Measurements from ENCODE around the gene SGMS1.

The SGMS1 gene

DNA sequence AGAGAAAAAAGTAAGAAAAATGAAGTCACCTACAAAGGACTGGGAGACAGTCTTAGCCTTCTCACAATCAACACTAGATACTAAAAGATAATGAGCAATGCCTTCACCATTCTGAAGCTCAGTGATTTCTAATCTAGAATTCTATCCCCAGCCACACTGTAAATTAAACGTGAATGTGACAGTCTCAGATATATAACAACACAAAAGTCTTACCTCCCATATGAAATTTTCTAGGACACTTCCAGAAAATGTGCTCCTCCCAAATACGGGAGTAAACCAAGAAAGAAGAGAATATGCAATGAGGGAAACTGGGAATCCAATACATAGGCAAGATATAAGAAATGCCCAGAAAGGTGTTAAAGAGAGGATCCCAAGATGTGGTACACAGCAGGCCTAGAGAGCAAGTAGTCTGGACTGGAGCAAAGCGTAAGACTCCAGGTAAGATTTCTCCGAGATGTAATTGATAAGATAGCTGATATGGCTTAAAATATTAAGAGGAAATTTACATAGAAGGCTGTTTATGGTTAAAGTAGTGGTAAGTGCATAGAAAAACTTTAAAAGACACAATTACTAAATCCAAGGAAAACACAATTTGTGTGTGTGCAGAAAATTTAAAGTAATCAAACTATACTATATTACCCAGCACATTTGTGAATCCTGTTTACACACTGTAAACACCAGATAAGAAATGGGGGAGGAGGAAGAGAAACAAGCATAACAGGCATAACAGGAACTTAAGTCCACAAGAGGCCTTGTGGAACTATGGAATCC is 44.1 kb downstream of the SGMS1 start:
- Histone ChIP-seq H3K9ac (ENCODE audit: low read length) (no peak overlapping the region), H3K79me2 (ENCODE audit: low read length) (no peaks in the 10 kb centered on the region), H3K27me3 (ENCODE audit: low read depth, low read length) (no peaks in the 10 kb centered on the region), H3K4me2 (ENCODE audit: low read length) (no peak overlapping the region), H3K9me3 (ENCODE audit: insufficient read depth, low read length) (no peaks in the 10 kb centered on the region), H3K36me3 (replicated peaks; ENCODE audit: low read depth, low read length) (no peaks in the 10 kb centered on the region), H3K4me3 (ENCODE audit: low read length) (no peak overlapping the region), H3K4me1 (ENCODE audit: low read length) (peaks cover 5% of the 10 kb centered on the region), H3K27ac (ENCODE audit: low read length) (no peak overlapping the region), H2AFZ (ENCODE audit: low read depth, low read length) (no peak overlapping the region), H4K20me1 (ENCODE audit: insufficient read depth, low read length) (no peaks in the 10 kb centered on the region)
- no peak for TF ChIP-seq EZH2phosphoT487 (IDR thresholded peaks at IDR 0.05; ENCODE audit: low read depth)
- TF ChIP-seq, protein P1, sequence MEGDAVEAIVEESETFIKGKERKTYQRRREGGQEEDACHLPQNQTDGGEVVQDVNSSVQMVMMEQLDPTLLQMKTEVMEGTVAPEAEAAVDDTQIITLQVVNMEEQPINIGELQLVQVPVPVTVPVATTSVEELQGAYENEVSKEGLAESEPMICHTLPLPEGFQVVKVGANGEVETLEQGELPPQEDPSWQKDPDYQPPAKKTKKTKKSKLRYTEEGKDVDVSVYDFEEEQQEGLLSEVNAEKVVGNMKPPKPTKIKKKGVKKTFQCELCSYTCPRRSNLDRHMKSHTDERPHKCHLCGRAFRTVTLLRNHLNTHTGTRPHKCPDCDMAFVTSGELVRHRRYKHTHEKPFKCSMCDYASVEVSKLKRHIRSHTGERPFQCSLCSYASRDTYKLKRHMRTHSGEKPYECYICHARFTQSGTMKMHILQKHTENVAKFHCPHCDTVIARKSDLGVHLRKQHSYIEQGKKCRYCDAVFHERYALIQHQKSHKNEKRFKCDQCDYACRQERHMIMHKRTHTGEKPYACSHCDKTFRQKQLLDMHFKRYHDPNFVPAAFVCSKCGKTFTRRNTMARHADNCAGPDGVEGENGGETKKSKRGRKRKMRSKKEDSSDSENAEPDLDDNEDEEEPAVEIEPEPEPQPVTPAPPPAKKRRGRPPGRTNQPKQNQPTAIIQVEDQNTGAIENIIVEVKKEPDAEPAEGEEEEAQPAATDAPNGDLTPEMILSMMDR (IDR thresholded peaks at IDR 0.05; ENCODE audit: low read depth, low read length): no peak

DNA sequence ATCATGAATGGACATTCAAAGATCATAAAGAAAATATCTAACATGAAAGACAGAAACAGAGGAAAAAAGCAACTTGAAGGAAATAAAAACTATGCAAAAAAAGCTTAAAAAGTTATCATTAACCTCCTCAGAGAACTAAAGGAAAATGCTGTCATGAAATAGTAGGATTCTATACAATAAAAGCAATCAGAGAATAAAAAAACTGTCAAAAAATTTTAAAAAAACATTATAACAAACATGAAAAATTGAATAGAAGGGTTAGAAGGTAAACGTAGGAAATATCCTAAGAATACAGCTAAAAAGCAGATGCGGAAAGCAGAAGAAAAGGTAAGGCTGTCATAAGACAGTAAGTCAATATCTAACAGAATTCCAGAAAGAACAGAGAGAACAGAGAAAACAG is 44.8 kb downstream of the SGMS1 start:
- Histone ChIP-seq H3K9me3 (ENCODE audit: insufficient read depth, low read length) (no peaks in the 10 kb centered on the region), H3K27me3 (ENCODE audit: low read depth, low read length) (no peaks in the 10 kb centered on the region), H3K9ac (ENCODE audit: low read length) (no peak overlapping the region), H4K20me1 (ENCODE audit: insufficient read depth, low read length) (no peaks in the 10 kb centered on the region), H2AFZ (ENCODE audit: low read depth, low read length) (no peak overlapping the region), H3K4me3 (ENCODE audit: low read length) (no peak overlapping the region), H3K79me2 (ENCODE audit: low read length) (no peaks in the 10 kb centered on the region), H3K4me2 (ENCODE audit: low read length) (no peak overlapping the region), H3K4me1 (ENCODE audit: low read length) (peaks cover 5% of the 10 kb centered on the region), H3K27ac (ENCODE audit: low read length) (no peak overlapping the region), H3K36me3 (replicated peaks; ENCODE audit: low read depth, low read length) (no peaks in the 10 kb centered on the region)
- TF ChIP-seq, protein P1 (IDR thresholded peaks at IDR 0.05; ENCODE audit: low read depth, low read length): no peak
- TF ChIP-seq EZH2phosphoT487 (IDR thresholded peaks at IDR 0.05; ENCODE audit: low read depth): no peak

DNA sequence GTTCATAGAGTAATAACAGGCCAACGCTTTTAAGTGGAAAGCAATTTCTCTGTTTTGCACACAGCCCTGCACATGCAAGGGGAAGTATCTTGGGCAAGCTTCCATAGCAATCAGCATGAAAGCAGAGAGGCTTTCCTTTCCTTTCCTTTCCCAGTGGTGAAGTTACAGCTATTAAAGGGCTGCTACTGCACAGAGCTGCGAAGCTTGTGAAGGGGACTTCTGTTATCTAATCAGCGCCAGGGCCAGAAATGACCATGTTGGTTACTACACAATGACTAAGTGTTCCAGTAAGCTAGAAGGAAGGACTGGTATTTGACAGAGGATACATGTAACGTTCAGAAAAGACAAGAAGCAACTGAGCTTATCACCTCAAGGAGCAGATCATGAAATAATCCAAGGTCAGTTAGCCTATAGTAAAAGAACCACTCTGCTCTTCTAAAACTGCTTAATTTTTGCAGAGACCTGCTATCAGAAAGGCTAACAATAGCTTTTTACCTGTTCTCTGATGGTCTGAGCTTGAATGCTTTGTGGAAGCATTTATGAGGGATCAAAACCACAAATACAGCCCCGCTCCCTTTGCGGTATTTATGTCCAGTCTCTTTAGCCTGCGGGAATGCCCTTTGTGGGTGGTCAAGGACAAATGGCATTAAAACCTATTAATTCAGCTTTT is 45.9 kb downstream of the SGMS1 start:
- no peaks in the 10 kb centered on the region for H3K36me3 ChIP-seq (replicated peaks; ENCODE audit: low read depth, low read length)
- no peak overlapping the region for H3K4me2 ChIP-seq (ENCODE audit: low read length)
- H3K79me2 ChIP-seq (ENCODE audit: low read length): no peaks in the 10 kb centered on the region; the same call in 1 of the 2 replicates
- no peak overlapping the region for H3K27ac ChIP-seq (ENCODE audit: low read length)
- H3K9ac ChIP-seq (ENCODE audit: low read length): no peak overlapping the region
- H3K4me1 ChIP-seq (ENCODE audit: low read length): peaks cover 5% of the 10 kb centered on the region
- H3K4me3 ChIP-seq (ENCODE audit: low read length): no peak overlapping the region
- no peaks in the 10 kb centered on the region for H3K27me3 ChIP-seq (ENCODE audit: low read depth, low read length)
- no peak for TF ChIP-seq EZH2phosphoT487 (IDR thresholded peaks at IDR 0.05; ENCODE audit: low read depth)
- TF ChIP-seq, protein P1 (IDR thresholded peaks at IDR 0.05; ENCODE audit: low read depth, low read length): no peak
- no peak overlapping the region for H2AFZ ChIP-seq (ENCODE audit: low read depth, low read length)
- H4K20me1 ChIP-seq (ENCODE audit: insufficient read depth, low read length): no peaks in the 10 kb centered on the region
- H3K9me3 ChIP-seq (ENCODE audit: insufficient read depth, low read length): no peaks in the 10 kb centered on the region

DNA sequence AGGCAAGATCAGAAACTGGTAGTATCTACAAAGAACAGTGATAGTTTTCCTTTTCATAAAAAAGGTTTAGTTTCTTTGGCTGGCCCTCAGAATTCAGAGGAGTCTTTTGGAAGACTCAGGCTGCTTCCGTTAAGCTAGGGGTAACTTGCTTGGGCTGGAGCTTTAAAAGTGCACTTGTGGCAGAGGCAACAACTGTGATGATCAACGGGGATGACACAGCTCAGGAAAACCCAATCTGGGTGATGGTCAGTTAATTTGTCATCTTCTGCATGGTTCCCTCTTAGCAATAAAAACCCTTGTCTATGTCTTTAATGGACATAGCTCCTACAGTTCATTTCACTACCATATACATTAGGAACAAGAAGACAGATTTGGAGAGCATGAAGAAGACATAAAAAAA is 46.7 kb downstream of the SGMS1 start:
- Histone ChIP-seq H3K27ac (ENCODE audit: low read length) (no peak overlapping the region), H3K4me3 (ENCODE audit: low read length) (no peak overlapping the region), H3K9ac (ENCODE audit: low read length) (no peak overlapping the region), H3K4me1 (ENCODE audit: low read length) (peaks cover 5% of the 10 kb centered on the region), H3K4me2 (ENCODE audit: low read length) (no peak overlapping the region), H3K27me3 (ENCODE audit: low read depth, low read length) (no peaks in the 10 kb centered on the region), H3K9me3 (ENCODE audit: insufficient read depth, low read length) (no peaks in the 10 kb centered on the region), H3K36me3 (replicated peaks; ENCODE audit: low read depth, low read length) (no peaks in the 10 kb centered on the region), H2AFZ (ENCODE audit: low read depth, low read length) (no peak overlapping the region), H3K79me2 (ENCODE audit: low read length) (no peaks in the 10 kb centered on the region; the same call in 1 of the 2 replicates), H4K20me1 (ENCODE audit: insufficient read depth, low read length) (no peaks in the 10 kb centered on the region)
- no peak for TF ChIP-seq EZH2phosphoT487 (IDR thresholded peaks at IDR 0.05; ENCODE audit: low read depth)
- TF ChIP-seq, protein P1 (IDR thresholded peaks at IDR 0.05; ENCODE audit: low read depth, low read length): no peak
